Activated naive CD8-positive, alpha-beta T cell (primary cell): Measurements from ENCODE around the gene SNRNP200.

ENCODE experiments used
- H3K27ac Mint-ChIP-seq: one replicate; pipeline ENCODE4 v1.8.0; 2021; ENCODE audit warnings: mixed read lengths
- H3K27me3 Mint-ChIP-seq: one replicate; pipeline ENCODE4 v1.8.0; 2021; ENCODE audit warnings: mixed read lengths
- H3K36me3 Mint-ChIP-seq: one replicate; pipeline ENCODE4 v1.8.0; 2021; ENCODE audit warnings: mixed read lengths
- H3K4me1 Mint-ChIP-seq: one replicate; pipeline ENCODE4 v1.8.0; 2021; ENCODE audit warnings: low read depth, mixed read lengths
- H3K4me3 Mint-ChIP-seq: one replicate; pipeline ENCODE4 v1.8.0; 2021; ENCODE audit warnings: mild to moderate bottlenecking, mixed read lengths
- H3K9me3 Mint-ChIP-seq: one replicate; pipeline ENCODE4 v1.8.0; 2021; ENCODE audit warnings: low read depth, mixed read lengths

Gene SNRNP200

GRCh38 chr2:96256611-96257113 lies 48.7 kb downstream of the SNRNP200 start:
- H3K4me1 Mint-ChIP-seq: peaks cover 75% of the 10 kb centered on the region
- H3K36me3 Mint-ChIP-seq: peaks cover 3% of the 10 kb centered on the region
- no peaks in the 10 kb centered on the region for H3K9me3 Mint-ChIP-seq
- no peaks in the 10 kb centered on the region for H3K27me3 Mint-ChIP-seq
- H3K27ac Mint-ChIP-seq: peak overlapping the region; percentile 94
- peak overlapping the region; percentile 65 for H3K4me3 Mint-ChIP-seq

GRCh38 chr2:96254571-96254970 lies 50.8 kb downstream of the SNRNP200 start:
- H3K9me3 Mint-ChIP-seq: no peaks in the 10 kb centered on the region
- peaks cover 60% of the 10 kb centered on the region for H3K4me1 Mint-ChIP-seq
- H3K27me3 Mint-ChIP-seq: no peaks in the 10 kb centered on the region
- H3K27ac Mint-ChIP-seq: peak overlapping the region; percentile 68
- no peak overlapping the region for H3K4me3 Mint-ChIP-seq
- peaks cover 3% of the 10 kb centered on the region for H3K36me3 Mint-ChIP-seq

GRCh38 chr2:96253006-96253405 lies 52.3 kb downstream of the SNRNP200 start:
- Mint-ChIP-seq H3K4me1 (peaks cover 47% of the 10 kb centered on the region), H3K27me3 (no peaks in the 10 kb centered on the region), H3K9me3 (no peaks in the 10 kb centered on the region), H3K4me3 (no peak overlapping the region), H3K27ac (no peak overlapping the region), H3K36me3 (peaks cover 3% of the 10 kb centered on the region)

- peaks cover 46% of the 10 kb centered on the region for H3K4me1 Mint-ChIP-seq
Observed at GRCh38 chr2:96252526-96252925, 52.8 kb downstream of the SNRNP200 start.

GRCh38 chr2:96251721-96252292 lies 53.5 kb downstream of the SNRNP200 start:
- H3K27me3 Mint-ChIP-seq: no peaks in the 10 kb centered on the region
- H3K4me1 Mint-ChIP-seq: peaks cover 43% of the 10 kb centered on the region
- peak overlapping the region; percentile 66 for H3K27ac Mint-ChIP-seq
- no peaks in the 10 kb centered on the region for H3K9me3 Mint-ChIP-seq
- H3K4me3 Mint-ChIP-seq: no peak overlapping the region
- peaks cover 3% of the 10 kb centered on the region for H3K36me3 Mint-ChIP-seq

More at GRCh38 chr2:96252526-96252925, 52.8 kb downstream of the SNRNP200 start:
- Mint-ChIP-seq H3K27me3 (no peaks in the 10 kb centered on the region), H3K36me3 (peaks cover 3% of the 10 kb centered on the region), H3K9me3 (no peaks in the 10 kb centered on the region), H3K27ac (no peak overlapping the region), H3K4me3 (no peak overlapping the region)

GRCh38 chr2:96250188-96250587 lies 55.2 kb downstream of the SNRNP200 start:
- H3K4me1 Mint-ChIP-seq: peaks cover 44% of the 10 kb centered on the region
- no peak overlapping the region for H3K4me3 Mint-ChIP-seq
- peaks cover 4% of the 10 kb centered on the region for H3K36me3 Mint-ChIP-seq
- peak overlapping the region; percentile 66 for H3K27ac Mint-ChIP-seq
- H3K27me3 Mint-ChIP-seq: no peaks in the 10 kb centered on the region
- no peaks in the 10 kb centered on the region for H3K9me3 Mint-ChIP-seq

GRCh38 chr2:96249654-96250053 lies 55.7 kb downstream of the SNRNP200 start:
- H3K4me3 Mint-ChIP-seq: no peak overlapping the region
- no peaks in the 10 kb centered on the region for H3K9me3 Mint-ChIP-seq
- peaks cover 42% of the 10 kb centered on the region for H3K4me1 Mint-ChIP-seq
- peaks cover 4% of the 10 kb centered on the region for H3K36me3 Mint-ChIP-seq
- peak overlapping the region; percentile 54 for H3K27ac Mint-ChIP-seq
- H3K27me3 Mint-ChIP-seq: no peaks in the 10 kb centered on the region

- peaks cover 4% of the 10 kb centered on the region for H3K36me3 Mint-ChIP-seq
- H3K27me3 Mint-ChIP-seq: no peaks in the 10 kb centered on the region
- no peaks in the 10 kb centered on the region for H3K9me3 Mint-ChIP-seq
- H3K4me1 Mint-ChIP-seq: peaks cover 34% of the 10 kb centered on the region
- H3K4me3 Mint-ChIP-seq: no peak overlapping the region
- no peak overlapping the region for H3K27ac Mint-ChIP-seq
Observed at GRCh38 chr2:96248624-96249023, 56.7 kb downstream of the SNRNP200 start.

- Mint-ChIP-seq H3K36me3 (peaks cover 4% of the 10 kb centered on the region), H3K4me1 (peaks cover 38% of the 10 kb centered on the region)
Observed at GRCh38 chr2:96247896-96248295, 57.5 kb downstream of the SNRNP200 start.

GRCh38 chr2:96247009-96247408 lies 58.3 kb downstream of the SNRNP200 start:
- H3K4me3 Mint-ChIP-seq: no peak overlapping the region
- peaks cover 45% of the 10 kb centered on the region for H3K4me1 Mint-ChIP-seq
- no peaks in the 10 kb centered on the region for H3K27me3 Mint-ChIP-seq
- peaks cover 4% of the 10 kb centered on the region for H3K36me3 Mint-ChIP-seq
- H3K27ac Mint-ChIP-seq: peak overlapping the region; percentile 2
- no peaks in the 10 kb centered on the region for H3K9me3 Mint-ChIP-seq

More at GRCh38 chr2:96247896-96248295, 57.5 kb downstream of the SNRNP200 start:
- Mint-ChIP-seq H3K4me3 (no peak overlapping the region), H3K27me3 (no peaks in the 10 kb centered on the region), H3K9me3 (no peaks in the 10 kb centered on the region), H3K27ac (peak overlapping the region; percentile 77)

GRCh38 chr2:96245609-96246390 lies 59.5 kb downstream of the SNRNP200 start:
- no peaks in the 10 kb centered on the region for H3K27me3 Mint-ChIP-seq
- H3K27ac Mint-ChIP-seq: peak overlapping the region; percentile 72
- H3K4me3 Mint-ChIP-seq: no peak overlapping the region
- H3K36me3 Mint-ChIP-seq: peaks cover 4% of the 10 kb centered on the region
- peaks cover 55% of the 10 kb centered on the region for H3K4me1 Mint-ChIP-seq
- no peaks in the 10 kb centered on the region for H3K9me3 Mint-ChIP-seq

- Mint-ChIP-seq H3K27ac (no peak overlapping the region), H3K4me3 (no peak overlapping the region), H3K36me3 (peaks cover 4% of the 10 kb centered on the region), H3K27me3 (no peaks in the 10 kb centered on the region), H3K4me1 (peaks cover 55% of the 10 kb centered on the region), H3K9me3 (no peaks in the 10 kb centered on the region)
Observed at GRCh38 chr2:96243843-96244242, 61.5 kb downstream of the SNRNP200 start.

GRCh38 chr2:96241900-96242611 lies 63.3 kb downstream of the SNRNP200 start:
- H3K36me3 Mint-ChIP-seq: peaks cover 6% of the 10 kb centered on the region
- no peaks in the 10 kb centered on the region for H3K27me3 Mint-ChIP-seq
- H3K4me1 Mint-ChIP-seq: peaks cover 50% of the 10 kb centered on the region

GRCh38 chr2:96241227-96241626 lies 64.1 kb downstream of the SNRNP200 start:
- peak overlapping the region; percentile 20 for H3K4me3 Mint-ChIP-seq
- H3K9me3 Mint-ChIP-seq: no peaks in the 10 kb centered on the region
- no peaks in the 10 kb centered on the region for H3K27me3 Mint-ChIP-seq
- H3K27ac Mint-ChIP-seq: peak overlapping the region; percentile 92
- H3K4me1 Mint-ChIP-seq: peaks cover 41% of the 10 kb centered on the region
- peaks cover 6% of the 10 kb centered on the region for H3K36me3 Mint-ChIP-seq

More at GRCh38 chr2:96241900-96242611, 63.3 kb downstream of the SNRNP200 start:
- peak overlapping the region; percentile 92 for H3K27ac Mint-ChIP-seq
- H3K9me3 Mint-ChIP-seq: no peaks in the 10 kb centered on the region
- peak overlapping the region; percentile 54 for H3K4me3 Mint-ChIP-seq
